HepG2 (cell line): Measurements from ENCODE around the gene NHERF2. TPM values are rescaled to one million over a fixed set of nuclear protein-coding genes. Genes with fewer than 3 reads are reported as not detected.

ENCODE experiments used
- EEA1 ChIP-seq: sonication (generic); formaldehyde crosslinking; IDR thresholded peaks from 2 replicates; pipeline ENCODE4 v1.5.1; 2020; ENCODE audit warnings: mild to moderate bottlenecking, missing genetic modification reagents, borderline replicate concordance
- ELF1 ChIP-seq: sonication (generic); formaldehyde crosslinking; IDR thresholded peaks from 2 replicates; pipeline ENCODE4 v1.4.0; 2020; ENCODE audit warnings: missing genetic modification reagents
- EP300 ChIP-seq, 3 experiments: sonication (generic) in 1 of 3; formaldehyde crosslinking in 1 of 3; IDR thresholded peaks; 2 replicates each; pipeline versions ENCODE4 v1.5.1 to v1.6.1; 2011 to 2020; ENCODE audit warnings: low read depth in 2 of 3, low read length in 2 of 3, borderline replicate concordance in 1 of 3, improper control_type of control experiment in 1 of 3, mild to moderate bottlenecking in 1 of 3, missing genetic modification reagents in 1 of 3, moderate library complexity in 1 of 3
- FOSL2 ChIP-seq: sonication (generic); formaldehyde crosslinking; IDR thresholded peaks from 2 replicates; pipeline ENCODE4 v1.4.0; 2020; ENCODE audit warnings: missing genetic modification reagents
- HDAC2 ChIP-seq: sonication (generic); formaldehyde crosslinking; IDR thresholded peaks from 2 replicates; pipeline ENCODE4 v1.4.0; 2020; ENCODE audit warnings: missing genetic modification reagents
- HIVEP1 ChIP-seq: sonication (generic); formaldehyde crosslinking; IDR thresholded peaks from 2 replicates; pipeline ENCODE4 v1.4.0; 2020; ENCODE audit warnings: mild to moderate bottlenecking, missing genetic modification reagents
- HNF4A ChIP-seq: sonication (generic); formaldehyde crosslinking; IDR thresholded peaks from 2 replicates; pipeline ENCODE4 v1.4.0; 2020; ENCODE audit warnings: missing genetic modification reagents
- IKZF4 ChIP-seq: sonication (generic); formaldehyde crosslinking; IDR thresholded peaks from 2 replicates; pipeline ENCODE4 v1.5.1; 2020; ENCODE audit warnings: borderline replicate concordance, mild to moderate bottlenecking, low read depth, missing genetic modification reagents; ENCODE audit errors: not compliant biosample characterization
- KDM1A ChIP-seq: IDR thresholded peaks from 2 replicates; pipeline ENCODE4 v1.6.1; 2016; ENCODE audit warnings: missing compliant biosample characterization
- KLF15 ChIP-seq: sonication (generic); formaldehyde crosslinking; IDR thresholded peaks from 2 replicates; pipeline ENCODE4 v1.8.1; 2023; ENCODE audit warnings: borderline replicate concordance, mild to moderate bottlenecking, inconsistent platforms, missing genetic modification reagents, mixed read lengths
- KLF6 ChIP-seq: IDR thresholded peaks from 2 replicates; pipeline ENCODE4 v1.8.0; 2016; ENCODE audit warnings: missing biosample characterization, missing genetic modification reagents
- LCORL ChIP-seq, 2 experiments: fragments of 450-650 bp in 1 of 2; sonication (generic) in 1 of 2; formaldehyde crosslinking in 1 of 2; IDR thresholded peaks; 2 replicates each; pipeline versions ENCODE4 v1.5.0 to v1.6.1; 2017 to 2020; ENCODE audit warnings: antibody characterized with exemption in 1 of 2, missing genetic modification reagents in 1 of 2
- MLLT10 ChIP-seq: sonication (generic); formaldehyde crosslinking; IDR thresholded peaks from 2 replicates; pipeline ENCODE4 v1.4.0; 2020; ENCODE audit warnings: missing genetic modification reagents
- NFKBIZ ChIP-seq: IDR thresholded peaks from 2 replicates; pipeline ENCODE4 v1.6.1; 2018; ENCODE audit warnings: missing genetic modification reagents, missing compliant biosample characterization
- PCBP1 ChIP-seq: fragments of 200-400 bp; formaldehyde crosslinking; IDR thresholded peaks from 2 replicates; pipeline ENCODE4 v1.6.1; 2017; ENCODE audit warnings: mild to moderate bottlenecking, low read depth, low read length, borderline replicate concordance
- PHF21A ChIP-seq: sonication (generic); formaldehyde crosslinking; IDR thresholded peaks from 2 replicates; pipeline ENCODE4 v1.5.0; 2020; ENCODE audit warnings: mild to moderate bottlenecking, missing genetic modification reagents
- POLR2G ChIP-seq: fragments of 200-400 bp; formaldehyde crosslinking; IDR thresholded peaks from 2 replicates; pipeline ENCODE4 v1.6.1; 2018; ENCODE audit warnings: mild to moderate bottlenecking, low read depth, low read length, moderate library complexity
- STAG1 ChIP-seq: sonication (generic); formaldehyde crosslinking; IDR thresholded peaks from 2 replicates; pipeline ENCODE4 v1.4.0; 2020; ENCODE audit warnings: missing genetic modification reagents
- TARDBP ChIP-seq: sonication (generic); formaldehyde crosslinking; IDR thresholded peaks from 2 replicates; pipeline ENCODE4 v1.8.0; 2022; ENCODE audit warnings: mild to moderate bottlenecking, missing genetic modification reagents
- WIZ ChIP-seq: sonication (generic); formaldehyde crosslinking; IDR thresholded peaks from 2 replicates; pipeline ENCODE4 v1.5.1; 2020; ENCODE audit warnings: mild to moderate bottlenecking, missing genetic modification reagents
- ZBTB7B ChIP-seq: sonication (generic); formaldehyde crosslinking; IDR thresholded peaks from 2 replicates; pipeline ENCODE4 v1.4.0; 2020; ENCODE audit warnings: missing genetic modification reagents
- ZFX ChIP-seq: sonication (generic); formaldehyde crosslinking; IDR thresholded peaks from 2 replicates; pipeline ENCODE4 v1.4.0; 2020; ENCODE audit warnings: mild to moderate bottlenecking, low read depth, missing genetic modification reagents, moderate library complexity
- ZNF205 ChIP-seq: IDR thresholded peaks from 2 replicates; pipeline ENCODE4 v1.6.1; 2018; ENCODE audit warnings: missing biosample characterization, missing genetic modification reagents
- ZNF230 ChIP-seq: sonication (generic); formaldehyde crosslinking; IDR thresholded peaks from 2 replicates; pipeline ENCODE4 v1.4.0; 2020; ENCODE audit warnings: mild to moderate bottlenecking, missing genetic modification reagents
- ZNF280B ChIP-seq: sonication (generic); formaldehyde crosslinking; IDR thresholded peaks from 2 replicates; pipeline ENCODE4 v1.5.0; 2020; ENCODE audit warnings: missing genetic modification reagents, mild to moderate bottlenecking, borderline replicate concordance
- ZNF44 ChIP-seq: sonication (generic); formaldehyde crosslinking; IDR thresholded peaks from 2 replicates; pipeline ENCODE4 v1.5.1; 2020; ENCODE audit warnings: mild to moderate bottlenecking, missing genetic modification reagents
- ZNF556 ChIP-seq: sonication (generic); formaldehyde crosslinking; IDR thresholded peaks from 2 replicates; pipeline ENCODE4 v1.4.0; 2020; ENCODE audit warnings: mild to moderate bottlenecking, missing genetic modification reagents, borderline replicate concordance
- ZNF580 ChIP-seq: IDR thresholded peaks from 2 replicates; pipeline ENCODE4 v1.6.1; 2016; ENCODE audit warnings: low read depth, borderline replicate concordance
- ZNF749 ChIP-seq: sonication (generic); formaldehyde crosslinking; IDR thresholded peaks from 2 replicates; pipeline ENCODE4 v1.8.0; 2022; ENCODE audit warnings: mild to moderate bottlenecking, missing genetic modification reagents, moderate library complexity, borderline replicate concordance
- polyA plus RNA-seq, 8 experiments: library from polyadenylated mRNA; depleted of rRNA in 3 of 8; stranded (reverse) in 7 of 8; unstranded in 1 of 8; fragments of >200 nt; fragmentation: Illumina TruSeq in 4 of 8; extraction: Trizol in 4 of 8; gene quantifications; 2 replicates each; pipeline versions ENCODE4 v1.2.1 to v1.2.3, GENCODE V29; 2011 to 2016; ENCODE audit warnings: low read depth in 4 of 8, missing spikeins in 1 of 8, mixed read lengths in 1 of 8; ENCODE audit not compliant: insufficient read depth in 1 of 8
- total RNA-seq, 5 experiments: library from RNA; depleted of rRNA; stranded (reverse); fragments of >200 nt; fragmentation: Illumina TruSeq; extraction: Trizol; gene quantifications; 2 replicates each; pipeline ENCODE4 v1.2.3, GENCODE V29; 2016; ENCODE audit warnings: low read depth in 1 of 5

Gene NHERF2
- total and polyA plus RNA-seq, 2 of the 13 experiments (the other 11 are each of a cell fraction or from before 2014, with no cell fraction given): 23.7 to 39.3 TPM

DNA sequence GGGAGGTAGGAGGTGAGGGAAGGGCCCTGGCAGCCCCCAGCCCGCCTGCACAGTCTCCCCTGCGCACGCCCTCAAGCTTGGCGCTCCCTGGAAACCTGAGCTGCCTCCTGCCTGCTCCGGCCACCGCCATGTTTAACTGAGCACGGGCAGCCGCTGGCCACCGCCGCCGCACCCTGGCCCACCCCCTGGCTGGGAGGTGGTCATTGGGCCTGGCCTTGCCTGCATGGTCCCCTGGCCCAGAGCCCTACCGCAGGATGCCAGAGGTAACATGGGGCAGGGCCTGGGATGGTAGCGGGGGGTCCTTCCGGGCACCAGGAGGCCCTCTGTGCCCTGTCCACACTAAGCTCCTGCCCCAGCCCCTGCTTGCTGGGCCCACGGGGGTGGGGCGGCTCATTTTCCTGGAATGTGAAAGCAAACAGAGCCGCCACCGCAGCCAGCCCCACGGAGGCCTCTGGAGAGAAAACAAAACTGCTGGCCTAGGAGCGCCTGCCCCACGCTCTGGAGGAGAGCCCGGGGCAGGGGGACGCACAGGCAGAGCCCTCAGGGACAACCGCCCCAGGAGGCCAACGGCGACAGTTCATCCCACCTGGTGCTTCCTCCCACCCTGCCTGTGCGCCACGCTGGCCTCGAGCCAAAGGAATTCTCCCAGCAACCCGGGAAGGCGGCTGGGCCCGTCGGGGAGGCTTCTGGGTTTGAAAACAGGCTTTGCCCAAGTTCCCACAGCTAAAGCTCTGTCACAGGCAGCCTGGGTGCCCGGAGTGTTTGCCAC is 8.9 kb downstream of the NHERF2 start (continued):
- peak; percentile 93 for TF ChIP-seq HDAC2 (CRISPR knock-in tag)
- TF ChIP-seq ZNF556 (CRISPR knock-in tag): peak; percentile 73; the same call in 1 of the 2 replicates
- TF ChIP-seq ZNF205: 0 out of 2 replicates have a peak, but pooled peaks have one; percentile 19
- TF ChIP-seq ZNF44 (CRISPR knock-in tag): 0 out of 2 replicates have a peak, but pooled peaks have one; percentile 19
- TF ChIP-seq PHF21A: peak; percentile 98
- TF ChIP-seq ZBTB7B: peak; percentile 98
- peak; percentile 75; the same call in 1 of the 2 replicates for TF ChIP-seq NFKBIZ (CRISPR knock-in tag)
- 0 out of 2 replicates have a peak, but pooled peaks have one; percentile 70 for TF ChIP-seq ZNF580 (CRISPR knock-in tag)
- peak; percentile 70 for TF ChIP-seq HIVEP1 (CRISPR knock-in tag)
- no peak; the same call in 1 of the 2 replicates for TF ChIP-seq LCORL (IDR thresholded peaks at IDR 0.05)
- peak; percentile 98 for TF ChIP-seq LCORL (CRISPR knock-in tag; IDR thresholded peaks at IDR 0.05)
- TF ChIP-seq ZFX: peak; percentile 96
- peak in 1 of 2 experiments; percentile 67; a peak in 2 of 4 replicates for TF ChIP-seq EP300 (IDR thresholded peaks at IDR 0.05; ENCODE audit: low read depth in 2 of 2, low read length in 2 of 2)
- peak; percentile 72 for TF ChIP-seq EP300 (CRISPR knock-in tag; IDR thresholded peaks at IDR 0.05; ENCODE audit: borderline replicate concordance)
- TF ChIP-seq ZNF749 (CRISPR knock-in tag): 0 out of 2 replicates have a peak, but pooled peaks have one; percentile 61
- TF ChIP-seq KLF15 (CRISPR knock-in tag): peak; percentile 65; the same call in 1 of the 2 replicates
- peak; percentile 37; the same call in 1 of the 2 replicates for TF ChIP-seq TARDBP (CRISPR knock-in tag)
- peak; percentile 19; the same call in 1 of the 2 replicates for TF ChIP-seq ZNF280B
- peak; percentile 86 for TF ChIP-seq IKZF4 (CRISPR knock-in tag)
- no peak for TF ChIP-seq MLLT10 (CRISPR knock-in tag)
- TF ChIP-seq ZNF230: peak; percentile 28; the same call in 1 of the 2 replicates
- 0 out of 2 replicates have a peak, but pooled peaks have one; percentile 75 for TF ChIP-seq WIZ
- peak; percentile 50; the same call in 1 of the 2 replicates for TF ChIP-seq FOSL2 (CRISPR knock-in tag)
- peak; percentile 90 for TF ChIP-seq POLR2G
- TF ChIP-seq HNF4A (CRISPR knock-in tag): peak; percentile 66
- TF ChIP-seq KDM1A (CRISPR knock-in tag): peak; percentile 66; the same call in 1 of the 2 replicates
- peak; percentile 71; the same call in 1 of the 2 replicates for TF ChIP-seq ELF1 (CRISPR knock-in tag)
- TF ChIP-seq KLF6 (CRISPR knock-in tag): 0 out of 2 replicates have a peak, but pooled peaks have one; percentile 60
- TF ChIP-seq EEA1 (CRISPR knock-in tag): 0 out of 2 replicates have a peak, but pooled peaks have one; percentile 63
- TF ChIP-seq STAG1 (CRISPR knock-in tag): peak; percentile 36; the same call in 1 of the 2 replicates
- 0 out of 2 replicates have a peak, but pooled peaks have one; percentile 79 for TF ChIP-seq PCBP1
